Sigmoid colon (tissue), 7 donors: ENCODE results near the gene HIVEP2. TPM values are rescaled to one million over a fixed set of nuclear protein-coding genes. Genes with fewer than 3 reads are reported as not detected.
A peak's percentile ranks its signal among the peaks of the same experiment; 100 is the strongest.

ENCODE experiments used
- DNase-seq: peaks from one replicate; pipeline ENCODE4 v3.0.0-alpha.2; 2019
- H3K27ac ChIP-seq, 4 donors: fragments of 200-600 bp; sonication (generic); one replicate each; pipeline ENCODE4 v1.5.1; 2016 to 2019; ENCODE audit warnings: mild to moderate bottlenecking in 1 of 4
- H3K27me3 ChIP-seq, 3 donors: fragments of 200-600 bp; sonication (generic); one replicate each; pipeline ENCODE4 v1.5.1; 2019; ENCODE audit warnings: mild to moderate bottlenecking in 1 of 3
- H3K36me3 ChIP-seq, 4 donors: fragments of 200-600 bp; sonication (generic); one replicate each; pipeline ENCODE4 v1.5.1; 2016 to 2019
- H3K4me1 ChIP-seq, 4 donors: fragments of 200-600 bp; sonication (generic); one replicate each; pipeline ENCODE4 v1.5.1; 2017 to 2019
- H3K4me3 ChIP-seq, 4 donors: fragments of 200-600 bp; sonication (generic); one replicate each; pipeline ENCODE4 v1.5.1; 2017 to 2019; ENCODE audit warnings: mild to moderate bottlenecking in 2 of 4, moderate library complexity in 1 of 4
- H3K9me3 ChIP-seq, 4 donors: fragments of 200-600 bp in 3 of 4; sonication (generic) in 3 of 4; one replicate each; pipeline versions ENCODE4 v1.5.1 to v1.6.1; 2013 to 2019
- CTCF ChIP-seq, 4 experiments: fragments of 450-650 bp in 3 of 4; fragments of 200-600 bp in 1 of 4; IDR thresholded peaks; one replicate each; pipeline ENCODE4 v1.5.1; 2016 to 2019; ENCODE audit warnings: antibody characterized with exemption in 4 of 4, mild to moderate bottlenecking in 3 of 4, moderate library complexity in 2 of 4
- EP300 ChIP-seq, 4 donors: sonication (generic); formaldehyde crosslinking; IDR thresholded peaks; one replicate each; pipeline ENCODE4 v1.6.1; 2017; ENCODE audit warnings: antibody characterized with exemption in 4 of 4
- POLR2A ChIP-seq, 2 donors: fragments of 450-650 bp; IDR thresholded peaks; one replicate each; pipeline ENCODE4 v1.6.1; 2016; ENCODE audit warnings: antibody characterized with exemption in 2 of 2, mild to moderate bottlenecking in 2 of 2, moderate library complexity in 2 of 2
- POLR2AphosphoS5 ChIP-seq, 4 donors: sonication (generic); formaldehyde crosslinking; IDR thresholded peaks; one replicate each; pipeline ENCODE4 v1.6.1; 2017; ENCODE audit warnings: antibody characterized with exemption in 4 of 4
- WGBS, 2 donors: extraction: QIAGEN DNeasy Blood & Tissue Kit; methylation state at CpG; one replicate each; pipeline ENCODE4 v1.1.7; 2013; 5-methylcytosine and 5-hydroxymethylcytosine counted together
- intact Hi-C: fragments of 100-400 bp; cut with DNase I; formaldehyde crosslinking; loops from one replicate; pipeline ENCODE4 v1.15.1; 2023
- polyA plus RNA-seq, 3 donors: library from polyadenylated mRNA; stranded (reverse); fragments of 200-250 nt; gene quantifications; one replicate each; pipeline ENCODE4 v1.2.3, GENCODE V29; 2013
- total RNA-seq, 4 donors: library from RNA; depleted of rRNA; stranded (reverse); fragments of >200 nt; gene quantifications; one replicate each; pipeline ENCODE4 v1.1.0, GENCODE V29; 2016
- donor health status: healthy with polysubstance abuse.
- donor health status: Bipolar disorder and iron deficiency.
- donor health status: healthy.

HIVEP2 gene
- total and polyA plus RNA-seq, 7 donors, result 1.8 to 21.7 (median 11.5) TPM

GRCh38 chr6:142853244-142854180 is 91.5 kb downstream of the HIVEP2 start:
- TF ChIP-seq POLR2AphosphoS5 (IDR thresholded peaks at IDR 0.05) (no peak), POLR2A (IDR thresholded peaks at IDR 0.05) (no peak), CTCF (IDR thresholded peaks at IDR 0.05) (no peak), EP300 (IDR thresholded peaks at IDR 0.05) (no peak)
- intact Hi-C loops, result no loop called here
- 57 to 68% methylated on average over 6 of the region's 6 CpGs for WGBS, 2 donors
- no peak overlapping the region for H3K27ac ChIP-seq
- no peaks in the 10 kb centered on the region for H3K36me3 ChIP-seq
- peaks cover 0 to 39% (median 9%) of the 10 kb centered on the region in 4 donors for H3K4me1 ChIP-seq
- no peaks in the 10 kb centered on the region for H3K9me3 ChIP-seq
- H3K4me3 ChIP-seq, result no peak overlapping the region
- no peak for DNase-seq
- H3K27me3 ChIP-seq, result no peaks in the 10 kb centered on the region

GRCh38 chr6:142851601-142852000 is 93.4 kb downstream of the HIVEP2 start:
- no peak for DNase-seq
- no peaks in the 10 kb centered on the region for H3K9me3 ChIP-seq
- intact Hi-C loops, result no loop called here
- no peaks in the 10 kb centered on the region for H3K27me3 ChIP-seq
- H3K27ac ChIP-seq, result peak overlapping the region in 3 of 4 donors; percentile 27 to 43 (median 38)
- no peak overlapping the region for H3K4me3 ChIP-seq
- WGBS, 2 donors, result 19 to 56% methylated on average over 2 of the region's 2 CpGs
- peaks cover 0 to 58% (median 21%) of the 10 kb centered on the region in 4 donors for H3K4me1 ChIP-seq
- H3K36me3 ChIP-seq, result no peaks in the 10 kb centered on the region
- TF ChIP-seq CTCF (IDR thresholded peaks at IDR 0.05) (no peak), EP300 (IDR thresholded peaks at IDR 0.05) (no peak), POLR2AphosphoS5 (IDR thresholded peaks at IDR 0.05) (no peak), POLR2A (IDR thresholded peaks at IDR 0.05) (no peak)

- no peak overlapping the region for H3K4me3 ChIP-seq
- WGBS, 2 donors, result 72% methylated on average over 3 of the region's 3 CpGs
- intact Hi-C loops, result no loop called here
- no peak for DNase-seq
- TF ChIP-seq CTCF (IDR thresholded peaks at IDR 0.05), result no peak
- peak overlapping the region in 3 of 4 donors; percentile 27 to 43 (median 38) for H3K27ac ChIP-seq
- no peaks in the 10 kb centered on the region for H3K9me3 ChIP-seq
- no peaks in the 10 kb centered on the region for H3K36me3 ChIP-seq
- H3K4me1 ChIP-seq, result peaks cover 0 to 66% (median 28%) of the 10 kb centered on the region in 4 donors
- H3K27me3 ChIP-seq, result no peaks in the 10 kb centered on the region
Observed at GRCh38 chr6:142850679-142851423, 94.1 kb downstream of the HIVEP2 start.

- Histone ChIP-seq H3K27ac (no peak overlapping the region), H3K4me1 (peaks cover 0 to 83% (median 42%) of the 10 kb centered on the region in 4 donors), H3K9me3 (no peaks in the 10 kb centered on the region)
Observed at GRCh38 chr6:142848976-142849375, 96.0 kb downstream of the HIVEP2 start.

More at GRCh38 chr6:142848976-142849375, 96.0 kb downstream of the HIVEP2 start:
- Histone ChIP-seq H3K36me3 (no peaks in the 10 kb centered on the region), H3K27me3 (no peaks in the 10 kb centered on the region), H3K4me3 (no peak overlapping the region)
- no peak for DNase-seq
- intact Hi-C loops, result loop anchor here (5.0 to 10.0 kb wide), 2 partner anchors 78 to 216 kb away; partner anchors contain the start of gene AIG1
- 50 to 62% methylated on average over 3 of the region's 3 CpGs for WGBS, 2 donors
- no peak for TF ChIP-seq CTCF (IDR thresholded peaks at IDR 0.05)
- TF ChIP-seq POLR2AphosphoS5 (IDR thresholded peaks at IDR 0.05), result no peak
- TF ChIP-seq POLR2A (IDR thresholded peaks at IDR 0.05), result no peak
- TF ChIP-seq EP300 (IDR thresholded peaks at IDR 0.05), result no peak
